Osteoblast (primary cell): Measurements from ENCODE around the gene GJB2. TPM values are rescaled to one million over a fixed set of nuclear protein-coding genes. Genes with fewer than 3 reads are reported as not detected.
"Not testable (repeated sequence)": the region's sequence is repeated elsewhere in the genome, so short reads cannot be mapped to it uniquely, and the experiment has no call there.

ENCODE experiments used
- DNase-seq: peaks from one replicate; pipeline ENCODE4 v3.0.0; 2011; ENCODE audit warnings: low spot score, mixed read lengths; ENCODE audit not compliant: insufficient read length; ENCODE audit errors: missing footprints
- H2AFZ ChIP-seq: 2 replicates; pipeline ENCODE4 v1.6.0; 2011; ENCODE audit warnings: mild to moderate bottlenecking, low read length
- H3K27ac ChIP-seq: 2 replicates; pipeline ENCODE4 v1.5.1; 2011; ENCODE audit warnings: mild to moderate bottlenecking, low read depth, low read length, moderate library complexity
- H3K27me3 ChIP-seq: 2 replicates; pipeline ENCODE4 v1.6.0; 2012; ENCODE audit warnings: mild to moderate bottlenecking, control low read depth, inconsistent platforms, low read length, moderate library complexity; ENCODE audit not compliant: insufficient read depth
- H3K36me3 ChIP-seq: 2 replicates; pipeline ENCODE4 v1.5.1; 2011; ENCODE audit warnings: mild to moderate bottlenecking, low read length, control low read depth, moderate library complexity; ENCODE audit not compliant: insufficient read depth
- H3K4me1 ChIP-seq: 2 replicates; pipeline ENCODE4 v1.5.1; 2011; ENCODE audit warnings: mild to moderate bottlenecking, low read length, control low read depth, moderate library complexity; ENCODE audit not compliant: insufficient read depth
- H3K4me2 ChIP-seq: 2 replicates; pipeline ENCODE4 v1.6.0; 2011; ENCODE audit warnings: mild to moderate bottlenecking, low read length; ENCODE audit not compliant: insufficient read depth
- H3K4me3 ChIP-seq: fragments of 200-600 bp; sonication (generic); 3 replicates; pipeline ENCODE4 v1.5.1; 2012; ENCODE audit warnings: mild to moderate bottlenecking, low read length, inconsistent platforms; ENCODE audit not compliant: insufficient read depth
- H3K79me2 ChIP-seq: 2 replicates; pipeline ENCODE4 v1.6.0; 2012; ENCODE audit warnings: mild to moderate bottlenecking, low read length, control low read depth, inconsistent platforms; ENCODE audit not compliant: insufficient read depth
- H3K9me3 ChIP-seq: 2 replicates; pipeline ENCODE4 v1.5.1; 2011; ENCODE audit warnings: low read depth, low read length, control low read depth
- H4K20me1 ChIP-seq: 2 replicates; pipeline ENCODE4 v1.6.0; 2012; ENCODE audit warnings: mild to moderate bottlenecking, low read length, control low read depth; ENCODE audit not compliant: insufficient read depth
- total RNA-seq: library from RNA; depleted of rRNA; stranded (reverse); fragments of >200 nt; gene quantifications from 2 replicates; pipeline ENCODE4 v1.2.3, GENCODE V29; 2012
- TF ChIP-seq, protein P1 (sequence below): IDR thresholded peaks from 2 replicates; pipeline ENCODE4 v1.5.1; 2011; ENCODE audit warnings: mild to moderate bottlenecking, low read depth, low read length, moderate library complexity; ENCODE audit errors: extremely low read depth

Gene GJB2
- total RNA-seq, 1 donor = under 0.01 TPM

GRCh38 chr13:20159646-20160305, 33.0 kb downstream of the GJB2 start:
- H3K27ac ChIP-seq = no peak overlapping the region
- H3K9me3 ChIP-seq = no peaks in the 10 kb centered on the region
- no peaks in the 10 kb centered on the region for H3K36me3 ChIP-seq
- H4K20me1 ChIP-seq = no peaks in the 10 kb centered on the region
- H3K4me3 ChIP-seq = peak overlapping the region; percentile 60
- H3K27me3 ChIP-seq = peaks cover 68% of the 10 kb centered on the region
- TF ChIP-seq, protein P1, sequence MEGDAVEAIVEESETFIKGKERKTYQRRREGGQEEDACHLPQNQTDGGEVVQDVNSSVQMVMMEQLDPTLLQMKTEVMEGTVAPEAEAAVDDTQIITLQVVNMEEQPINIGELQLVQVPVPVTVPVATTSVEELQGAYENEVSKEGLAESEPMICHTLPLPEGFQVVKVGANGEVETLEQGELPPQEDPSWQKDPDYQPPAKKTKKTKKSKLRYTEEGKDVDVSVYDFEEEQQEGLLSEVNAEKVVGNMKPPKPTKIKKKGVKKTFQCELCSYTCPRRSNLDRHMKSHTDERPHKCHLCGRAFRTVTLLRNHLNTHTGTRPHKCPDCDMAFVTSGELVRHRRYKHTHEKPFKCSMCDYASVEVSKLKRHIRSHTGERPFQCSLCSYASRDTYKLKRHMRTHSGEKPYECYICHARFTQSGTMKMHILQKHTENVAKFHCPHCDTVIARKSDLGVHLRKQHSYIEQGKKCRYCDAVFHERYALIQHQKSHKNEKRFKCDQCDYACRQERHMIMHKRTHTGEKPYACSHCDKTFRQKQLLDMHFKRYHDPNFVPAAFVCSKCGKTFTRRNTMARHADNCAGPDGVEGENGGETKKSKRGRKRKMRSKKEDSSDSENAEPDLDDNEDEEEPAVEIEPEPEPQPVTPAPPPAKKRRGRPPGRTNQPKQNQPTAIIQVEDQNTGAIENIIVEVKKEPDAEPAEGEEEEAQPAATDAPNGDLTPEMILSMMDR = no peak
- H3K4me1 ChIP-seq = peaks cover 9% of the 10 kb centered on the region
- no peak for DNase-seq
- H3K4me2 ChIP-seq = peak overlapping the region; percentile 76
- H3K79me2 ChIP-seq = no peaks in the 10 kb centered on the region
- peak overlapping the region; percentile 68 for H2AFZ ChIP-seq

- no peak overlapping the region for H2AFZ ChIP-seq
- DNase-seq = no peak
- H3K9me3 ChIP-seq = no peaks in the 10 kb centered on the region
- peaks cover 9% of the 10 kb centered on the region for H3K4me1 ChIP-seq
- no peaks in the 10 kb centered on the region for H4K20me1 ChIP-seq
- TF ChIP-seq, protein P1 = no peak
- H3K36me3 ChIP-seq = no peaks in the 10 kb centered on the region
- no peak overlapping the region for H3K4me2 ChIP-seq
- peaks cover 78% of the 10 kb centered on the region for H3K27me3 ChIP-seq
- H3K27ac ChIP-seq = no peak overlapping the region
- no peak overlapping the region for H3K4me3 ChIP-seq
- no peaks in the 10 kb centered on the region for H3K79me2 ChIP-seq
These were observed 35.5 kb downstream of the GJB2 start for GRCh38 chr13:20157151-20157796.

DNA sequence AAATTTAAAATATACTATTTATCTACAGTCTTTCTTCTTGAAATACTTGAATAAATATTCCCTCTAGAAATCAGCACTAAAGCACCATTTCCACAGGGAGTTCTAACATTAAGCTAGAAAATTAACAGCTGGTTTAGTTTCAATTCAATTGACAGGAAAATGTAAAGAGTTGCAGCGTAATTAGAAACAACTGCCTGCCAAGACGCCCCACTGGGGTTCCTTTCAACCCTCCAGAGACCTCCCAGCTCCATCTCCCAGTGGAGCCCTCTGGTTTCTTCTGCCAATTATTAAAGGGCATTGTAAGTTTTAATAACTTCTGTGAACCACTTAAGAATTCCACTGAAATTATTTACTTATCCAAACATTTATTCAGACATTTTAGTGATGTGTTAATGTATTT, 36.0 kb downstream of the GJB2 start:
- Histone ChIP-seq H3K4me3 (no peak overlapping the region), H3K9me3 (no peaks in the 10 kb centered on the region), H3K4me1 (peaks cover 9% of the 10 kb centered on the region), H4K20me1 (no peaks in the 10 kb centered on the region), H3K4me2 (no peak overlapping the region), H2AFZ (no peak overlapping the region), H3K36me3 (no peaks in the 10 kb centered on the region), H3K79me2 (no peaks in the 10 kb centered on the region), H3K27me3 (peaks cover 73% of the 10 kb centered on the region), H3K27ac (no peak overlapping the region)
- no peak for DNase-seq
- TF ChIP-seq, protein P1 = no peak

DNA sequence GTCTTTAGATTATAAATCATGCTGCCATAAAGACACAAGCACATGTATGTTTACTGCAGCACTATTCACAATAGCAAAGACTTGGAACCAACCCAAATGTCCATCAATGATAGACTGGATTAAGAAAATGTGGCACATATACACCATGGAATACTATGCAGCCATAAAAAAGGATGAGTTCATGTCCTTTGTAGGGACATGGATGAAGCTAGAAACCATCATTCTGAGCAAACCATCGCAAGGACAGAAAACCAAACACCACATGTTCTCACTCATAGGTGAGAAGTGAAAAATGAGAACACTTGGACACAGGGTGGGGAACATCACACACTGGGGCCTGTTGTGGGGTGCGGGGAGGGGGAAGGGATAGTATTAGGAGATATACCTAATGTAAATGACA, 39.4 kb downstream of the GJB2 start:
- DNase-seq, H3K4me1 ChIP-seq, H4K20me1 ChIP-seq, H3K9me3 ChIP-seq, H2AFZ ChIP-seq, H3K4me3 ChIP-seq, H3K27ac ChIP-seq, H3K79me2 ChIP-seq, H3K36me3 ChIP-seq, H3K4me2 ChIP-seq: not testable (repeated sequence)
- peaks cover 55% of the 10 kb centered on the region for H3K27me3 ChIP-seq
